ENCODE data around the gene GOLGA8K.
"Not testable (repeated sequence)": the region's sequence is repeated elsewhere in the genome, so short reads cannot be mapped to it uniquely, and the experiment has no call there.

Gene GOLGA8K

GRCh38 chr15:32352748-32353147, 50.3 kb downstream of the GOLGA8K start:
- not testable (repeated sequence) for DNase-seq (ENCODE audit: low read depth in 3 of 3)

DNA sequence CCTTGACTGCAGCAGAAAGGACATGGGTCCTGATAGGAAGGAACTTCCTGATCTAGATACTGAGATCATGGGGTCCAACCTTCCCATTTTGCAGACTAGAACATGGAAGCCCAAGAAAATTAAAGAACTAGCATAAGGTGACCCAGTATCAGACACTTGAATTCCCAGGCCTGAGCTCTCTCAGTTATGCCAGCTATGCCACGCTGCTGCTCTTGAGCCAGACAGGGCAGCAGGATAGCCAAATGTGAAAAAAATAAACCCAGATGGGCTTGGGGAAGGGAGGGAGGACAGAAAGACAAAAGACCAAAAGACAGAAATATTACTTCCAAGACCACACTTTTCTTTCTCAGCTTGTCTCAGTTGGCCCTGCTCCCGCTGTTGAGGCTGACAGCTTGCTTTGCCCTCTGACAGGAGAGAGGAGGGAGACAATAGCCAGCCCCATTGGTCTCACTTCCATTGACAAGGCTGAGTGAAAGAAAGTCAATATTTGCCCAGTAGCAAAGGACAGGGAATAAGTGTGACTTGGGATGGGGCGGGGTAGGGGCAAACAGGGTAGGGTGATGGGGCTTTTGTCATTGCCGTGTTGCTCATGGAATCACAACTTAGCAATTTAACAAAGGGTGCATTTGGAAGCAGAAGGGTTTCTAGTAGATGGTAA, 52.4 kb downstream of the GOLGA8K start:
- DNase-seq (ENCODE audit: low read depth in 3 of 3), result not testable (repeated sequence)

- DNase-seq (ENCODE audit: low read depth in 3 of 3), result not testable (repeated sequence)
Measured at GRCh38 chr15:32347037-32347436, 56.1 kb downstream of the GOLGA8K start.

DNA sequence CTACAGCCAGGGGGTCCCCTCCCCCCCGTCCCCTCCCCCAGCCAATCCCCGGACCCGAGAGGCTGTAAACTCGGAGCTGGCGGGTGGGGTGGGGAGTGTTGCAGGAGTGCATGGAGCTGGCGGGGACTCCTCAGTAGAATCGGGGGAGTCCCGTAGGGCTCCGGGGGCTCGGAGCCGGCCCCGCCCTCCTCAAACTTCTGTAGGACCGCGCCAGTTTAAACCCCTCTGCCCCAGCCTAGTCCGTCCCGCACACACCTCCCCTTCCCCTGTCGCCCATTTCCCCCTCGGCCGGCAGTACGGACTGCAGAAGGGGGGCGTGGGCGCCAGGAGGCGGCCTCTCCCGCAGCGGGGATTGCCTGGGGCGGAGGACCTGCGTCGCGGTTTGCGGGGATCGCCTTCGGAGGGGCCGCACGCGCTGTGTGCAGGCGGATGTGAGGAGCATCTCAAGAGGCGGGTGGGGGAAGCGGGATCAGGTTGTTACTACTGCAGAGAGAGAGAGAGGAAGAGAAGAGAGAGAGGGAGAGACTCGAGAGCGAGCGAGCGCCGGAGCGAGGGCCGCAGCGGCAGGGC, 57.0 kb downstream of the GOLGA8K start:
- not testable (repeated sequence) for DNase-seq (ENCODE audit: low read depth in 3 of 3)

DNA sequence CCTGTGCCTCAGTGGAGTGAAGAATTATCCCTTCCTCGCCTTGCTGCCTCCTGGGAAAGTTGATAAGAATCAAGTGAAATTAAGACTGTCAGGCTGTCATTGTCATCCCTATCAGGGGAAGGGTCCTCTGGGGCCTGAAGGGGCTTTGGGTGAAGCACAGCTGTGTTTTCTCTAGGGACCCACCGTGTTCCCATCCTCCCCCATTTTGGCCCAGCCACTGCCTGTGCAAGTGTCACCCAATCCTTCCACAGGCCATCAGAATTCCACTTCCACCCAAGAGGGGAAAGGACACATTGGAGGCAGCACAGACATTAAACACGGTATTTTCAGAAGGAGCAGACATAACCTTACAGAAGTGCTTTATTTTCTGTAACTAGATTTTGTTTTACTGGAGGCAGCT, 59.2 kb downstream of the GOLGA8K start:
- DNase-seq (ENCODE audit: low read depth in 3 of 3), result not testable (repeated sequence)
